Astrocyte (in vitro differentiated cells and primary cell): ENCODE data around the gene TBX5.

Source experiments
- CTCF ChIP-seq: IDR thresholded peaks from 2 replicates; pipeline ENCODE4 v1.5.1; 2011; ENCODE audit warnings: low read depth, mild to moderate bottlenecking, inconsistent platforms, low read length, moderate library complexity; ENCODE audit not compliant: insufficient read depth
- EZH2 ChIP-seq: IDR thresholded peaks from 2 replicates; pipeline ENCODE4 v1.6.1; 2012; ENCODE audit warnings: mild to moderate bottlenecking, low read length, inconsistent platforms; ENCODE audit not compliant: insufficient read depth

- TF ChIP-seq EZH2 (no peak), CTCF (no peak)
These were observed 84.4 kb downstream of the TBX5 start for GRCh38 chr12:114321524-114321923.
